Daoy (cell line): ENCODE measurements around the gene MAPK13. TPM values are rescaled to one million over a fixed set of nuclear protein-coding genes. Genes with fewer than 3 reads are reported as not detected.
A peak's percentile ranks its signal among the peaks of the same experiment; 100 is the strongest.
"Not testable (repeated sequence)": the region's sequence is repeated elsewhere in the genome, so short reads cannot be mapped to it uniquely, and the experiment has no call there.

Experiments
- DNase-seq: peaks from one replicate; pipeline ENCODE4 v3.0.0-alpha.2; 2015; ENCODE audit warnings: low read depth
- total RNA-seq: library from RNA; depleted of rRNA; stranded (reverse); fragments of >200 nt; shearing (Covaris generic); gene quantifications from 2 replicates; pipeline ENCODE4 v1.2.3, GENCODE V29; 2014

MAPK13 gene
- total RNA-seq, 1 experiment from 2014 or later: 0.46 TPM

DNA sequence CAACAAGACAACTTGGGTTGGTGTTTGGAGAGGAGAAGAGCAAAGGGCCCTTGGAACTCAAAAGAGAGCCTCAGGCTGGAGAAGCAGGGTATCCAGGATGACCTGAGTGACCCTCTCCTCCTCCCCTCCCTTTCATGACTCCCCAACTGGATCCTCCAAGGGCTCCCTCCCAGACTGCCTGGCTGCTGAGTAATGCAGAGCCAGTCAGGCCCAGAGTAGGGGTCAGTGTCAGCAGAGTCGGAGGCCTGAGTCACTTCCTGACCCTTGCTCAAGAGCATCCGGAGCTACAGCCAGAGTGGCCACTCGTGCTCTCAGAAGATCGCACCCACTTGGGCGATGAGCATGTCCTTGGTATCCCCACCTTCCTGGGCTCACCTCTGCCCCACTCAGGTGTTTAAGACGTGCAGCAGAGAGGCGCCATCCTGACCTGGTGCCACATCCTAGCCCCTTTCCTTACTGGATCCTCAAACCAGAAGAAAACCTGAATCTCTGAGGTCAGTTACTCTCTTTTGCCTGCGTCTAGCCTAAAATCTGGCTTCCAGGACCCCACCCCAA lies 2.8 kb upstream of the MAPK13 start:
- peak; percentile 73 for DNase-seq

GRCh38 chr6:36128073-36128472 lies 2.2 kb upstream of the MAPK13 start:
- DNase-seq: no peak

- no peak for DNase-seq
Observed at GRCh38 chr6:36128793-36129192, 1.5 kb upstream of the MAPK13 start.

DNA sequence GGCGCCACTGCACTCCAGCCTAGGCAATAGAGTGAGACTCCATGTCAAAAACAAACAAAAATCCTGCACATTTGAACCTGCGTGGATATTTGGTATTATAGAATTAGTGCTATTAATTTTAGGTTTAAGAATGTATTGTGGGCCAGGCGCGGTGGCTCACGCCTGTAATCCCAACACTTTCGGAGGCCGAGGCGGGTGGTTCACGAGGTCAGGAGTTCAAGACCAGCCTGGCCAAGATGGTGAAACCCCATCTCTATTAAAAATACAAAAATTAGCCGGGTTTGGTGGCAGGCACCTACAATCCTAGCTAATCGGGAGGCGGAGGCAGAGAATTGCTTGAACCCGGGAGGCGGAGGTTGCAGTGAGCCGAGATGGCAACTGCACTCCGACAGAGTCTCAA lies 979 bp upstream of the MAPK13 start:
- DNase-seq: not testable (repeated sequence)

DNA sequence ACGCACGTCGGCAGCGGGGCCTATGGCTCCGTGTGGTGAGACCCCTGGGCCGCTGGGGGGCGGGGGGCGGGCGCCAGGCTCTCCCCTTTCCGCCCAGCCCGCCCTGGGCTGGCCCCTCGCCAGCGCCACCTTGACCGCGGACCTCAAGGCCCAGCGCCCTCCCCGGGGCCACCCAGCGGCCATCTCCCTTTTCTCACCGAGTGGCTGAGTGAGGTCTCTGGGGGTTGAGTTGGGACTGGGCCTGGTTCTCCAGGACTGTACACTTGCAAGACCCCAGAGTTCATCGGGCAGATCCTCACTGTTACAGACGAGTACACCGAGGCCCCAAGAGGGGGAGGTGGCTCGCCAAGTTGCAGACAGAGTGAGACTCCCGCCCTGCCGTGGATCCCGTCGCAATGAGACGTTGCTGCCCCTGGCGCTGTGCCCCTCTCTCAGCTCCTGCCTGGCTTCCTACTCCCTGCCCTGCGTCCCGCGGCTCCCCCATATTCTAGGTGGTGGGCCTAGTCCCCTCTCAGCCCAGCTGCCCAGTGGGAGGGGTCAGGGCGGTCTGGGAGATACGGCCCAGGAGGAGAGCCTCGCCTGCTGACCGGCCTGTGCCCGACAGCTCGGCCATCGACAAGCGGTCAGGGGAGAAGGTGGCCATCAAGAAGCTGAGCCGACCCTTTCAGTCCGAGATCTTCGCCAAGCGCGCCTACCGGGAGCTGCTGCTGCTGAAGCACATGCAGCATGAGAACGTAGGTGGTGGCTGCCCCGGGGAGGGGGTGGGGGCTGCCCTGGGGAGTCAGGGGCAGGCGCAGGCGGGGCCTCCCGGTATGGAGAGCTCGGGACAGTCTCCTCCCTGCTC lies 576 bp downstream of the MAPK13 start:
- DNase-seq: no peak

DNA sequence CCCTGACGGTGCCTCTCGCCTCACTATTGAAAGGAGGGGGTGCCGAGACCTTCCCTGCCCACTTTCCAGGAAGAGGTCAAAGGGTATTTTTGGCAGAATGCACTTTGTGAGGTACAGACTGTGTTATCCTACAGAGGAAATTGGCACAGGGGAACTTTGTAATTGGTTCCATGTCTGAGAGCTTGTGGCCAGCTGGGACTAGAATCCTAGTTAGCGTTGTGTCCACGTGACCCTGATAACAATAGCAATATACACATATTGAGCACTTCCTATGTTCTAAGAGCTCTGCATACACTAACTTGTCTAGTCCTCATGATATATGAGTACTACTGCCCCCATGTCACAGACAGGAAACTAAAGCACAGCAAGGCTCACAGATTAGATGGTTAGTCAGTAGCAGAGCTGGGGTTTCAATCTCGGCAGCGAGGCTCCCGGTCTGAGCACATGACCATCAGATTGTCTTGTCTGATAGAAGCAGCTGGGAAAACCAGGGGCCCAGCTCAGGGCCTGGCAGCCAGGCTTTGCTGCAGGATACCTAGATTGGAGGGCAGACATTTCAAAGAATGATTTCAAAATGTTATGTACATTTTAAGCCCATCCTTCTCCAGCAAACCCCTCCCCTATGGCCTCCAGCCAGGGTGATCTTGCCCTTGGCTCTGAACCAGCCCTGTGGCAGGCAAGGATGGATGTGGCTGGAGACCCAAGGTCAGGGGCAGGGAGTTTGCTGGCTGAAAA lies 1.4 kb downstream of the MAPK13 start:
- DNase-seq: peak; percentile 46

- no peak for DNase-seq
Observed at GRCh38 chr6:36132246-36132895, 2.1 kb downstream of the MAPK13 start.

- no peak for DNase-seq
Observed at GRCh38 chr6:36133148-36133547, 2.8 kb downstream of the MAPK13 start.

- DNase-seq: no peak
Observed at GRCh38 chr6:36133912-36134311, 3.6 kb downstream of the MAPK13 start.

DNA sequence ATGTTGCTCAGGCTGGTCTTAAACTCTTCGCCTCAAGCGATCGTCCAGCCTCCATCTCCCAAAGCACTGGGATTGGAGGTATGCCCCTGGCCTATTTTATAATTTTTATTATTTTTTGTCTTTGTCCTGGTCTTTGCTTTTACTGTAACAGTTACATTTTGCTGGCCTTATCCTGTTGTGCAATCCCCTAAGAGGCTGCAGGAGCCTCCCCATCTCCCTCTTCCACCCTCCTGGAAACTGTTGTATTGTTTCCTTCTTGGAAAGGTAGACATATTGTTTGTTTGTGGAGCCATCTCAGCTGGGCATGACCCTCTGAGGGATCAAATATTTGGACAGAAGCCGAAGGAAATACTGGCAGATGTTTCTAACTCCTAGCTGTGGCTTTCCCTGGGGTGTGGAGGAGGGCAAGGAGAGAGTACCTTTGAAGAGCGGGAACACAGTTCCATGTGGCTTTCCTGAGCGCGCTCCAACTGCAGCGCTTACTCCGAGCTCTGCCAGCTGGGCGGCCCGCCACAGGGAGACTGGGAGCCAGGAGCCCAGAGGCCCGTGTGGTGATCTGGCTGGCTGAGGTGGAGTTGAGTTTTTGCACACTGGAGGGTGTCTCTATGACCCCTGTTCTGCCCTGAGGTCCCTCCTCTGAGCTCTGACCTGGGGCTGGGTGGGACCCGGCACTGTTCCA lies 4.9 kb downstream of the MAPK13 start:
- no peak for DNase-seq

GRCh38 chr6:36136034-36136433 lies 5.7 kb downstream of the MAPK13 start:
- no peak for DNase-seq

DNA sequence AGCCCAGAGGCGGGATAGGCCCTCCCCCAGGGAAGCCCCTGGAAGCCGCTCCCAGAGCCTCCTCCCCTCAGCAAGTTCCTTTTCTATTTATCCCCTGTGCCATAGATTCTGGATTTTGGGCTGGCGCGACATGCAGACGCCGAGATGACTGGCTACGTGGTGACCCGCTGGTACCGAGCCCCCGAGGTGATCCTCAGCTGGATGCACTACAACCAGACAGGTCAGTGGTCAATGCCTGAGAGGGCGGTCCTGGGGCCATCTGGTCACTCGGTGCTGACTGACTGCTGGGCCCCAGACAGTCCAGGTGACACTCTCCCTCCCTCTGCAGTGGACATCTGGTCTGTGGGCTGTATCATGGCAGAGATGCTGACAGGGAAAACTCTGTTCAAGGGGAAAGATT lies 6.2 kb downstream of the MAPK13 start:
- no peak for DNase-seq

- no peak for DNase-seq
Observed at GRCh38 chr6:36138667-36139066, 8.4 kb downstream of the MAPK13 start.

DNA sequence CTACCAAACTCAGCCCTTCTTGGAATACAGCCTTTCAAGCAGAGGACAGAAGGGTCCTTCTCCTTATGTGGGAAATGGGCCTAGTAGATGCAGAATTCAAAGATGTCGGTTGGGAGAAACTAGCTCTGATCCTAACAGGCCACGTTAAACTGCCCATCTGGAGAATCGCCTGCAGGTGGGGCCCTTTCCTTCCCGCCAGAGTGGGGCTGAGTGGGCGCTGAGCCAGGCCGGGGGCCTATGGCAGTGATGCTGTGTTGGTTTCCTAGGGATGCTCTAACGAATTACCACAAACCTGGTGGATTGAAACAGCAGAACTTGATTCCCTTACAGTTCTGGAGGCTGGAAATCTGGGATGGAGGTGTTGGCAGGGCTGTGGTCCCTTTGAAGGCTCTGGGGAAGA lies 9.1 kb downstream of the MAPK13 start:
- DNase-seq: peak; percentile 66

DNA sequence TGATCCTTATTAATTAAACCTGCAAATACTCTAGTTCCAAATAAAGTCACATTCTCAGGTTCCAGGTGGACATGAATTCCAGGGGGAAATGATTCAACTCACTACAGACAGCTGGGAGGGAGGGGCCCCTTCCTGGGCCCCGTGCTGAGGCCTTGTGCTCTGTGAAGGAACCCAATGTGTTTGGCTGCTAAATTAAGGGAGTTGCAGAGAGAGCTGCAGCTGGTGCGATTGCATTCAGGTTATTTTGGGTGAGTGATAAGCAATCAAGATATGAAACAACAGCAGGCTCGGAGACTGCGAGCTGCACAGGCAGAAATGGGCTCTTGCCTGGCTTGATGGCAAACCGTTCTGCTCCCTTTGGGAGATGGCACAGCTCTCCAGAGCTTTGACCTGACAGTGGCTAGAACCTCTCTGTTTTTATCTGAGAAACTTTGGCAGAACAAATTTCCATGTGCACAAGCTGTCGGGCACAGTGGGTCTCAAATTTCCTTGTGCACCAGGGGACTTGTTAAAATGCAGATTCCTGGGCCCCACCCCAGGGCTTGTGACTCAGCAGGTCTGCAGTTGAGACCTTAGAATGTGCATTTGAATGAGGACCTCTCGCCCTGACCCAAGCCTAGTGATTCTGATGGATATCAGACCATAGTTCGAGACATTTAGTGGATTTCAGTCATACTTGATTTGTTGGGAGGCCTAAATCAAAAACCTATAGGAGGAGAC lies 9.8 kb downstream of the MAPK13 start:
- no peak for DNase-seq

DNA sequence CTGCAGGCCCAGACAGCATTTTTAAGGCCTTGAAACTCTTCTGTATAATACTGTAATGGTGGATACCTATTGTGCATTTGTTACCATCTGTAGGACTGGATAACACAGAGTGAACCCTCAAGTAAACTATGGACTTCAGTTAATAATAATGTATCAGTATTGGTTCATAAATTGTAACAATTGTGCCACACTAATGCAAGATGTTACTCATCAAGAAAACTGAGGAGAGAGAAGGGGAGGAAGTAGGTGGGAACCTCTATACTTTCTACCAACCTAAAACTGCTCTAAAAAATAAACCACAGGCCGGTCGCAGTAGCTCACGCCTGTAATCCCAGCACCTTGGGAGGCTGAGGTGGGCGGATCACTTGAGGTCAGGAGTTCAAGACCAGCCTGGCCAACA lies 10.8 kb downstream of the MAPK13 start:
- DNase-seq: no peak

DNA sequence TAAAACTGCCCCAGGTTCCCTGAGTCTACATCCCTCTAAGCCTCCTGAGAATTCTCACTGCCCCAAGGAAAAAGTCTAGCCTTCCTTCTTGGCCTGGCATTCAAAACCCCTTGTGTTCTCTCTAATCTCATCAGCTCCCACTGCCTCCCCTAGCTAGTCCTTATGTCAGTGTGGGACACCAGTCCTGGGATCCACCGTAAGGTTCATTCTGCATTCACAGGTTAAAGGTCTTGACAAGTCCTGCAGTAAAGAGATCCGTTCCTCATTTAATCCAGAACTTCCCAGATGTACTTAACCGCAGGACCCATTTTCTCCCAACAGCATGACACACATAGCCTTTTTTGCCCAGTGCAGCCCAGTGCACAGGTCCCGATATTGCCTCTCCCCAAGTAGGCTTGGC lies 11.6 kb downstream of the MAPK13 start:
- no peak for DNase-seq

GRCh38 chr6:36142971-36143838 lies 12.9 kb downstream of the MAPK13 start:
- no peak for DNase-seq

GRCh38 chr6:36145495-36145894 lies 15.2 kb downstream of the MAPK13 start:
- DNase-seq: no peak

DNA sequence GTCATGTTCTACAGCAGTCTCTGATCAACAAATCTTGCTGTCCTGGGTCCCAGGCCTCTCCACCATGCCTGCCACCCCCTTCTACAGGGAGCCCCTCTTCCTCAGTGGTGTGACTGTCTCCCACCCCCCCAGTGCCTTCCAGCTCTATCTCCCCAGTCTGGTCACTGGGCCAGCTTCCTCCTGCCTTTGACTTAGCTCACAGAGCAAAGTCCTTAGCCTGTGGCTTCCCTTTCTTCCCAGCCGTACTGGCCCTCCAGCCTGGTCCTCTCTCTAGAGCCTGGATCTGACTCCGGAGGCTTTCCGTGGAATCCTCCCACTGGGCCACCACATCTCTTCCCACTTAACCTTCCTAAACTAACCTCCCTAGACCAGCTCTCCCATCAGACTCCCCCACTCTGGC lies 17.0 kb downstream of the MAPK13 start:
- no peak for DNase-seq
